Endothelial cell of umbilical vein (primary cell): ENCODE results near the gene CYP26C1. TPM values are rescaled to one million over a fixed set of nuclear protein-coding genes. Genes with fewer than 3 reads are reported as not detected.

Experiments used
- BruUV-seq: library from RNA; stranded (reverse); fragments of 400-500 nt; replicated peaks from 2 replicates; lab custom pipeline; 2021; lab: Mats Ljungman, UMichigan
- CTCF ChIA-PET: fragments of 300-600, 350-600 bp; sonication (Branson Sonifier 250); formaldehyde crosslinking; loops from one replicate; lab custom pipeline; 2021; ENCODE audit warnings: antibody characterized with exemption, inconsistent platforms; lab: Charles Lee
- POLR2A ChIA-PET: fragments of 300-600, 350-600 bp; sonication (Branson Sonifier 250); formaldehyde crosslinking; loops from one replicate; lab custom pipeline; 2021; ENCODE audit warnings: antibody characterized with exemption, inconsistent platforms; lab: Charles Lee
- DNase-seq: peaks from one replicate; pipeline ENCODE4 v3.0.0-alpha.2; 2011; ENCODE audit warnings: low read depth, low spot score
- FAIRE-seq: peaks from 2 replicates; lab custom pipeline; 2011; peaks lifted over from hg19 to GRCh38; lab: Jason Lieb, UNC
- H2AFZ ChIP-seq: 2 replicates; pipeline ENCODE4 v1.6.0; 2012; ENCODE audit warnings: low read depth, low read length, control low read depth, inconsistent platforms
- H3K27ac ChIP-seq: 2 replicates; pipeline ENCODE4 v1.5.1; 2011; ENCODE audit warnings: low read depth, mild to moderate bottlenecking, control low read depth, low read length, moderate library complexity; ENCODE audit not compliant: insufficient read depth
- H3K27me3 ChIP-seq, 2 experiments: 2 replicates each; pipeline versions ENCODE4 v1.6.0 to v1.6.1; 2011; ENCODE audit warnings: low read length in 2 of 2, mixed read lengths in 1 of 2; ENCODE audit not compliant: control insufficient read depth in 2 of 2, insufficient read depth in 2 of 2
- H3K36me3 ChIP-seq, 2 experiments: 2 replicates in 1 of 2; 3 replicates in 1 of 2; pipeline ENCODE4 v1.5.1; 2011; ENCODE audit warnings: low read length in 2 of 2, mild to moderate bottlenecking in 1 of 2, moderate library complexity in 1 of 2; ENCODE audit not compliant: control insufficient read depth in 2 of 2, insufficient read depth in 2 of 2; ENCODE audit errors: extremely low read depth in 1 of 2
- H3K4me1 ChIP-seq: 3 replicates; pipeline ENCODE4 v1.5.1; 2011; ENCODE audit warnings: mild to moderate bottlenecking, low read length; ENCODE audit not compliant: control insufficient read depth, insufficient read depth; ENCODE audit errors: extremely low read depth
- H3K4me2 ChIP-seq: 2 replicates; pipeline ENCODE4 v1.6.1; 2011; ENCODE audit warnings: low read length, control low read depth, mixed read lengths; ENCODE audit not compliant: insufficient read depth
- H3K4me3 ChIP-seq, 3 experiments: fragments of 200-600 bp in 1 of 3; sonication (generic), shearing (Covaris generic) in 1 of 3; replicated peaks in 1 of 3; 2 replicates each; pipeline ENCODE4 v1.5.1; 2011 to 2016; ENCODE audit warnings: control low read depth in 3 of 3, low read length in 3 of 3, mild to moderate bottlenecking in 2 of 3, inconsistent platforms in 1 of 3, low read depth in 1 of 3, moderate library complexity in 1 of 3; ENCODE audit not compliant: insufficient read depth in 1 of 3
- H3K79me2 ChIP-seq: 2 replicates; pipeline ENCODE4 v1.6.0; 2012; ENCODE audit warnings: low read length, inconsistent platforms; ENCODE audit not compliant: control insufficient read depth, insufficient read depth
- H3K9ac ChIP-seq: replicated peaks from 2 replicates; pipeline ENCODE3; 2011; ENCODE audit warnings: low read length, control low read depth; ENCODE audit not compliant: insufficient read depth; ENCODE audit errors: extremely low read depth
- H3K9me1 ChIP-seq: replicated peaks from 3 replicates; pipeline ENCODE4 v1.6.0; 2011; ENCODE audit warnings: mild to moderate bottlenecking, low read length; ENCODE audit not compliant: control insufficient read depth, insufficient read depth; ENCODE audit errors: extremely low read depth
- H3K9me3 ChIP-seq: replicated peaks from 2 replicates; pipeline ENCODE4 v1.5.1; 2012; ENCODE audit warnings: low read length, inconsistent platforms; ENCODE audit not compliant: control insufficient read depth, insufficient read depth
- H4K20me1 ChIP-seq: replicated peaks from 2 replicates; pipeline ENCODE3; 2011; ENCODE audit warnings: mild to moderate bottlenecking, low read length; ENCODE audit not compliant: control insufficient read depth, insufficient read depth; ENCODE audit errors: extremely low read depth
- CTCF ChIP-seq, 2 donors: IDR thresholded peaks; 1 replicate in 1 of 2; 2 replicates in 1 of 2; pipeline ENCODE4 v1.5.1; 2011; ENCODE audit warnings: low read length in 2 of 2, mild to moderate bottlenecking in 2 of 2, moderate library complexity in 2 of 2, control low read depth in 1 of 2, inconsistent platforms in 1 of 2, low read depth in 1 of 2; ENCODE audit not compliant: insufficient read depth in 1 of 2; ENCODE audit errors: extremely low read depth in 1 of 2
- EZH2 ChIP-seq: IDR thresholded peaks from 2 replicates; pipeline ENCODE4 v1.6.1; 2012; ENCODE audit warnings: borderline replicate concordance, low read depth, mild to moderate bottlenecking, moderate library complexity, low read length, inconsistent platforms; ENCODE audit not compliant: severe bottlenecking
- FOS ChIP-seq: IDR thresholded peaks from 2 replicates; pipeline ENCODE4 v1.6.1; 2011; ENCODE audit warnings: mild to moderate bottlenecking, low read length, moderate library complexity, borderline replicate concordance; ENCODE audit not compliant: insufficient read depth
- GATA2 ChIP-seq: IDR thresholded peaks from 2 replicates; pipeline ENCODE4 v1.7.0; 2011; ENCODE audit warnings: low read depth, mild to moderate bottlenecking, moderate library complexity, mixed read lengths, low read length; ENCODE audit not compliant: insufficient read length, insufficient read depth
- JUN ChIP-seq: IDR thresholded peaks from 2 replicates; pipeline ENCODE4 v1.6.1; 2011; ENCODE audit warnings: borderline replicate concordance, low read depth; ENCODE audit not compliant: insufficient read length, insufficient read depth
- MAX ChIP-seq: IDR thresholded peaks from 2 replicates; pipeline ENCODE4 v1.6.1; 2011; ENCODE audit not compliant: insufficient read depth, insufficient read length
- MYC ChIP-seq: IDR thresholded peaks from one replicate; pipeline ENCODE4 v1.6.1; 2011; ENCODE audit warnings: mild to moderate bottlenecking, low read depth, low read length
- POLR2A ChIP-seq: IDR thresholded peaks from 2 replicates; pipeline ENCODE4 v1.6.1; 2012; ENCODE audit warnings: low read depth, mild to moderate bottlenecking, control low read depth, low read length
- POLR2AphosphoS5 ChIP-seq: IDR thresholded peaks from 2 replicates; pipeline ENCODE4 v1.6.1; 2012; ENCODE audit warnings: low read depth, mild to moderate bottlenecking, control low read depth, low read length, moderate library complexity; ENCODE audit not compliant: insufficient read depth
- dilution Hi-C: fragments of 300-500 bp; cut with MboI; formaldehyde crosslinking; loops from one replicate; pipeline ENCODE4 v1.15.0; 2019; ENCODE audit warnings: low sequenced_read_pairs; ENCODE audit not compliant: extremely low pct_ligation_motif_present
- intact Hi-C: fragments of 100-400 bp; cut with micrococcal nuclease; formaldehyde crosslinking; loops from one replicate; pipeline ENCODE4 v1.10.0; 2022
- polyA plus RNA-seq, 4 experiments: library from polyadenylated mRNA; depleted of rRNA in 3 of 4; stranded (reverse) in 3 of 4; unstranded in 1 of 4; fragments of >200 nt; gene quantifications; 2 replicates each; pipeline versions ENCODE4 v1.2.1 to v1.2.3, GENCODE V29; 2011 to 2012; ENCODE audit warnings: missing spikeins in 1 of 4
- total RNA-seq: library from RNA; stranded (reverse); gene quantifications from 2 replicates; pipeline ENCODE4 v1.2.3, GENCODE V29; 2021

The CYP26C1 gene
- total and polyA plus RNA-seq, 2 donors (not counting 3 experiments of a cell fraction or from before 2014, with no cell fraction given), result 0.12 to 3.0 TPM

- intact Hi-C loops (no loop called here), dilution Hi-C loops (no loop called here)
- CTCF ChIA-PET, result no interaction called here
- Histone ChIP-seq H4K20me1 (no peaks in the 10 kb centered on the region), H3K36me3 (peaks cover 4 to 7% of the 10 kb centered on the region in 2 experiments), H3K9me1 (no peaks in the 10 kb centered on the region), H3K4me3 (no peak overlapping the region), H2AFZ (no peak overlapping the region), H3K9ac (no peak overlapping the region), H3K4me2 (no peak overlapping the region), H3K27ac (no peak overlapping the region), H3K9me3 (no peaks in the 10 kb centered on the region), H3K4me1 (peaks cover 6% of the 10 kb centered on the region), H3K79me2 (no peaks in the 10 kb centered on the region), H3K27me3 (no peaks in the 10 kb centered on the region)
- TF ChIP-seq CTCF (IDR thresholded peaks at IDR 0.05; ENCODE audit: extremely low read depth in 1 of 2, insufficient read depth in 1 of 2, low read depth in 1 of 2, low read length in 2 of 2) (no peak), JUN (no peak), GATA2 (no peak), POLR2AphosphoS5 (no peak), FOS (no peak), POLR2A (no peak), MYC (no peak), MAX (no peak), EZH2 (no peak)
- no peak for FAIRE-seq
- BruUV-seq, result no TSS peak
- POLR2A ChIA-PET, result no interaction called here
- DNase-seq, result no peak
These were observed 28.3 kb upstream of the CYP26C1 start for GRCh38 chr10:93032105-93032808.
